Spleen (tissue), 11 donors: ENCODE data around the gene ATP1A1. TPM values are rescaled to one million over a fixed set of nuclear protein-coding genes. Genes with fewer than 3 reads are reported as not detected.

ENCODE experiments used
- DNase-seq: peaks from one replicate; pipeline ENCODE4 v3.0.0-alpha.2; 2020
- H3K27ac ChIP-seq, 8 donors: fragments of 200-600 bp; sonication (generic) in 7 of 8; 1 replicate in 4 of 8; 2 replicates in 4 of 8; pipeline versions ENCODE4 v1.5.0 to v1.8.0; 2016 to 2021; ENCODE audit warnings: inconsistent platforms in 4 of 8, mild to moderate bottlenecking in 4 of 8, moderate library complexity in 1 of 8
- H3K27me3 ChIP-seq, 7 donors: fragments of 200-600 bp; sonication (generic) in 6 of 7; replicated peaks in 1 of 7; 1 replicate in 4 of 7; 2 replicates in 3 of 7; pipeline versions ENCODE4 v1.5.0 to v1.8.0; 2016 to 2021; ENCODE audit warnings: inconsistent platforms in 3 of 7, mild to moderate bottlenecking in 1 of 7
- H3K36me3 ChIP-seq, 6 donors: fragments of 200-600 bp; sonication (generic) in 5 of 6; 1 replicate in 4 of 6; 2 replicates in 2 of 6; pipeline versions ENCODE4 v1.5.0 to v1.8.0; 2016 to 2021; ENCODE audit warnings: inconsistent platforms in 2 of 6
- H3K4me1 ChIP-seq, 6 donors: fragments of 200-600 bp; sonication (generic) in 5 of 6; 1 replicate in 3 of 6; 2 replicates in 3 of 6; pipeline versions ENCODE4 v1.5.0 to v1.8.0; 2016 to 2021; ENCODE audit warnings: inconsistent platforms in 3 of 6
- H3K4me3 ChIP-seq, 8 donors: fragments of 200-600 bp; sonication (generic) in 7 of 8; 1 replicate in 4 of 8; 2 replicates in 4 of 8; pipeline versions ENCODE4 v1.5.0 to v1.8.0; 2016 to 2021; ENCODE audit warnings: inconsistent platforms in 4 of 8, mild to moderate bottlenecking in 4 of 8, moderate library complexity in 2 of 8
- H3K9me3 ChIP-seq, 8 donors: fragments of 200-600 bp; sonication (generic) in 7 of 8; 1 replicate in 4 of 8; 2 replicates in 4 of 8; pipeline versions ENCODE4 v1.5.0 to v1.8.0; 2016 to 2021; ENCODE audit warnings: inconsistent platforms in 4 of 8
- POLR2A ChIP-seq, 3 donors: fragments of 450-650 bp; IDR thresholded peaks; one replicate each; pipeline ENCODE4 v1.5.1; 2017; ENCODE audit warnings: antibody characterized with exemption in 3 of 3, mild to moderate bottlenecking in 1 of 3
- POLR2AphosphoS5 ChIP-seq, 3 donors: sonication (generic); formaldehyde crosslinking; IDR thresholded peaks; one replicate each; pipeline ENCODE4 v1.5.1; 2017; ENCODE audit warnings: antibody characterized with exemption in 3 of 3
- WGBS, 5 donors: extraction: QIAGEN DNeasy Blood & Tissue Kit in 3 of 5; methylation state at CpG; one replicate each; pipeline versions ENCODE4 v1.1.5 to v1.1.7; 2013 to 2018; 5-methylcytosine and 5-hydroxymethylcytosine counted together
- intact Hi-C: fragments of 100-400 bp; cut with DNase I; formaldehyde crosslinking; loops from one replicate; pipeline ENCODE4 v1.15.0; 2023; ENCODE audit warnings: low total_unique reads
- polyA plus RNA-seq, 3 donors: library from polyadenylated mRNA; stranded (reverse); fragments of 200-250 nt; gene quantifications; one replicate each; pipeline ENCODE4 v1.2.1, GENCODE V29; 2013
- small RNA-seq, 4 donors: library from RNA; depleted of rRNA; stranded (forward); fragments of <200 nt; gene quantifications; one replicate each; pipeline ENCODE3, GENCODE V24; 2016
- total RNA-seq, 7 donors: library from RNA; depleted of rRNA in 3 of 7; stranded (reverse); fragments of >200 nt in 3 of 7; fragmentation: NEBNext Ultra II Directional in 4 of 7; extraction: Animal tissue kit (Norgen Biotek cat#: 25700) in 4 of 7; gene quantifications; one replicate each; pipeline versions ENCODE4 v1.1.0 to v1.2.1, GENCODE V29; 2016 to 2021
- TF ChIP-seq, protein P1 (sequence below), 11 experiments: fragments of 200-600 bp in 7 of 11; fragments of 450-650 bp in 4 of 11; sonication (generic) in 4 of 11; IDR thresholded peaks in 8 of 11; conservative IDR thresholded peaks in 3 of 11; 1 replicate in 7 of 11; 2 replicates in 4 of 11; pipeline versions ENCODE4 v1.4.0 to v1.8.0; 2016 to 2021; ENCODE audit warnings: antibody characterized with exemption in 11 of 11, inconsistent platforms in 4 of 11, mild to moderate bottlenecking in 1 of 11
- donor health status: healthy with polysubstance abuse.
- donor health status: DM: no; HTN: no; CAD: no; lungs with moderate emphysema.
- donor health status: DM: no; HTN: no; CAD: no.
- donor health status: Bipolar disorder and iron deficiency.
- donor health status: healthy.
- donor health status: DM: no; HTN: no; CAD: no.
- donor health status: DM: yes; HTN: yes; CAD: no.

Gene ATP1A1
- total and polyA plus RNA-seq, 10 donors, result 34.5 to 209 (median 130) TPM

- DNase-seq, result no peak
- Histone ChIP-seq H3K36me3 (no peaks in the 10 kb centered on the region), H3K27ac (no peak overlapping the region), H3K4me1 (no peaks in the 10 kb centered on the region), H3K9me3 (no peaks in the 10 kb centered on the region), H3K27me3 (no peaks in the 10 kb centered on the region), H3K4me3 (no peak overlapping the region)
- TF ChIP-seq POLR2A (IDR thresholded peaks at IDR 0.05) (no peak), POLR2AphosphoS5 (IDR thresholded peaks at IDR 0.05) (no peak)
- TF ChIP-seq, protein P1, sequence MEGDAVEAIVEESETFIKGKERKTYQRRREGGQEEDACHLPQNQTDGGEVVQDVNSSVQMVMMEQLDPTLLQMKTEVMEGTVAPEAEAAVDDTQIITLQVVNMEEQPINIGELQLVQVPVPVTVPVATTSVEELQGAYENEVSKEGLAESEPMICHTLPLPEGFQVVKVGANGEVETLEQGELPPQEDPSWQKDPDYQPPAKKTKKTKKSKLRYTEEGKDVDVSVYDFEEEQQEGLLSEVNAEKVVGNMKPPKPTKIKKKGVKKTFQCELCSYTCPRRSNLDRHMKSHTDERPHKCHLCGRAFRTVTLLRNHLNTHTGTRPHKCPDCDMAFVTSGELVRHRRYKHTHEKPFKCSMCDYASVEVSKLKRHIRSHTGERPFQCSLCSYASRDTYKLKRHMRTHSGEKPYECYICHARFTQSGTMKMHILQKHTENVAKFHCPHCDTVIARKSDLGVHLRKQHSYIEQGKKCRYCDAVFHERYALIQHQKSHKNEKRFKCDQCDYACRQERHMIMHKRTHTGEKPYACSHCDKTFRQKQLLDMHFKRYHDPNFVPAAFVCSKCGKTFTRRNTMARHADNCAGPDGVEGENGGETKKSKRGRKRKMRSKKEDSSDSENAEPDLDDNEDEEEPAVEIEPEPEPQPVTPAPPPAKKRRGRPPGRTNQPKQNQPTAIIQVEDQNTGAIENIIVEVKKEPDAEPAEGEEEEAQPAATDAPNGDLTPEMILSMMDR (IDR thresholded peaks at IDR 0.05 in 8 of 11, conservative IDR thresholded peaks at IDR 0.05 in 3 of 11), result no peak
- intact Hi-C loops, result no loop called here
These were observed 76.5 kb downstream of the ATP1A1 start for GRCh38 chr1:116449578-116449977.

DNA sequence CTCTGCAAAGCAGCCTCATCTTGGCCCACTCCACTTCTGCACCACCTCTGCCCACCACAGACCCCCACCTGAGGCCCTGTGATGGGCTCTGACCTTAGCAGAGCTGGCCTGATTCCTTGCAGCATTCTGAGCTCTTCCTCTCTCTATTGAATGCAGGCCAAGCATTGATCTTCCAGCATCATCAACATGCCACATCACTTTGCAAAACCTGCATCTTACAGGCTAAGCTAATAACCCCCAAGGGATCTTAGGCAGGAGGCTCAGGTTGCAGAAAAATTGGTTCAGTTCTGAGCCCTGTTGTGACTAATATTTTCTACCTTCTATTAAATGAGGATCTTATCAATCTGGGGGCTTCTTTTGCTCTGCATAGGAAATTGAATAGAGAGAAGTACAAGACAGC, 78.7 kb downstream of the ATP1A1 start:
- no peak for DNase-seq
- Histone ChIP-seq H3K27ac (no peak overlapping the region), H3K4me1 (no peaks in the 10 kb centered on the region), H3K36me3 (no peaks in the 10 kb centered on the region), H3K4me3 (no peak overlapping the region), H3K9me3 (no peaks in the 10 kb centered on the region), H3K27me3 (no peaks in the 10 kb centered on the region)
- intact Hi-C loops, result no loop called here
- TF ChIP-seq POLR2A (IDR thresholded peaks at IDR 0.05), result no peak
- TF ChIP-seq, protein P1 (IDR thresholded peaks at IDR 0.05 in 8 of 11, conservative IDR thresholded peaks at IDR 0.05 in 3 of 11), result no peak
- no peak for TF ChIP-seq POLR2AphosphoS5 (IDR thresholded peaks at IDR 0.05)

GRCh38 chr1:116453481-116453880, 80.4 kb downstream of the ATP1A1 start:
- H3K27me3 ChIP-seq, result no peaks in the 10 kb centered on the region
- H3K4me3 ChIP-seq, result no peak overlapping the region
- H3K4me1 ChIP-seq, result no peaks in the 10 kb centered on the region
- H3K27ac ChIP-seq, result no peak overlapping the region
- DNase-seq, result no peak
- intact Hi-C loops, result no loop called here
- TF ChIP-seq, protein P1 (IDR thresholded peaks at IDR 0.05 in 8 of 11, conservative IDR thresholded peaks at IDR 0.05 in 3 of 11), result no peak
- no peak for TF ChIP-seq POLR2A (IDR thresholded peaks at IDR 0.05)
- TF ChIP-seq POLR2AphosphoS5 (IDR thresholded peaks at IDR 0.05), result no peak
- 83 to 94% (median 87%) methylated on average over 2 of the region's 2 CpGs for whole genome bisulfite sequencing, 5 donors
- no peaks in the 10 kb centered on the region for H3K36me3 ChIP-seq
- H3K9me3 ChIP-seq, result no peaks in the 10 kb centered on the region

- Histone ChIP-seq H3K9me3 (no peaks in the 10 kb centered on the region), H3K27ac (no peak overlapping the region), H3K27me3 (no peaks in the 10 kb centered on the region), H3K4me3 (no peak overlapping the region), H3K4me1 (no peaks in the 10 kb centered on the region), H3K36me3 (no peaks in the 10 kb centered on the region)
- TF ChIP-seq, protein P1 (IDR thresholded peaks at IDR 0.05 in 8 of 11, conservative IDR thresholded peaks at IDR 0.05 in 3 of 11), result no peak
- TF ChIP-seq POLR2AphosphoS5 (IDR thresholded peaks at IDR 0.05), result no peak
- TF ChIP-seq POLR2A (IDR thresholded peaks at IDR 0.05), result no peak
- intact Hi-C loops, result no loop called here
- no peak for DNase-seq
- WGBS, 5 donors, result 79 to 92% (median 87%) methylated on average over 4 of the region's 4 CpGs
These were observed 80.9 kb downstream of the ATP1A1 start for GRCh38 chr1:116453906-116454305.

Small RNAs within 50 kb of the gene (small RNA-seq; reads per million reads assigned to genes)
- 0 reads per million in 4 donors for gene RF00019
- 0 reads per million in 4 donors for gene RNU6-817P

Other genes starting within 250 kb of the ATP1A1 start
- 10 to 100 TPM; 25.5 to 52.1 (median 36.2) TPM for gene CD58, start 197.8 kb downstream of the ATP1A1 start, total RNA-seq
- gene CD58, start 197.8 kb downstream of the ATP1A1 start, polyA plus RNA-seq, result 10 to 100 TPM in 2 of 3 donors, 1 to 10 TPM in 1; 9.7 to 17.2 (median 17.0) TPM